H1 (cell line): ENCODE results near the gene HMX1. TPM values are rescaled to one million over a fixed set of nuclear protein-coding genes. Genes with fewer than 3 reads are reported as not detected.
A peak's percentile ranks its signal among the peaks of the same experiment; 100 is the strongest.

Source experiments
- BACH1 ChIP-seq: IDR thresholded peaks from 2 replicates; pipeline ENCODE4 v1.6.1; 2012; ENCODE audit warnings: low read length, improper control_type of control experiment
- FOSL1 ChIP-seq: IDR thresholded peaks from 2 replicates; pipeline ENCODE4 v1.6.1; 2011; ENCODE audit warnings: mild to moderate bottlenecking, low read depth, low read length, moderate library complexity; ENCODE audit not compliant: insufficient read depth
- SAP30 ChIP-seq: fragments of 300-600 bp; sonication (generic); IDR thresholded peaks from 2 replicates; pipeline ENCODE4 v1.7.1; 2012; ENCODE audit warnings: low read length, moderate library complexity, mild to moderate bottlenecking, inconsistent platforms; ENCODE audit not compliant: insufficient read depth, insufficient replicate concordance
- SIX5 ChIP-seq: IDR thresholded peaks from 2 replicates; pipeline ENCODE4 v1.6.1; 2011; ENCODE audit warnings: mild to moderate bottlenecking, low read depth, low read length
- SUZ12 ChIP-seq: fragments of 200-600 bp; sonication (generic); IDR thresholded peaks from 2 replicates; pipeline ENCODE4 v1.6.1; 2012; ENCODE audit warnings: mild to moderate bottlenecking, inconsistent platforms, low read length, moderate library complexity, mixed read lengths
- TEAD4 ChIP-seq: IDR thresholded peaks from 2 replicates; pipeline ENCODE4 v1.6.1; 2012; ENCODE audit warnings: low read depth, low read length, inconsistent platforms, mixed read lengths
- polyA plus RNA-seq, 7 experiments: library from polyadenylated mRNA; depleted of rRNA in 3 of 7; stranded (reverse) in 5 of 7; unstranded in 2 of 7; fragments of >200 nt in 5 of 7; fragments of 200-250 nt in 2 of 7; gene quantifications; 1 replicate in 5 of 7; 2 replicates in 1 of 7; 4 replicates in 1 of 7; pipeline versions ENCODE4 v1.2.1 to v1.2.3, GENCODE V29; 2011 to 2013; ENCODE audit warnings: missing spikeins in 2 of 7, mixed read lengths in 2 of 7
- total RNA-seq: library from RNA; stranded (reverse); fragmentation: NEBNext Ultra II Directional; extraction: Animal tissue kit (Norgen Biotek cat#: 25700); gene quantifications from 2 replicates; pipeline ENCODE4 v1.2.1, GENCODE V29; 2021

HMX1 gene
- total and polyA plus RNA-seq, 2 of the 8 experiments (the other 6 are each of a cell fraction or from before 2014, with no cell fraction given), result 0.26 TPM; not detected in 1

- peak; percentile 92 for TF ChIP-seq SUZ12
- TF ChIP-seq SAP30, result no peak
- TF ChIP-seq TEAD4, result no peak
- TF ChIP-seq BACH1, result no peak
- TF ChIP-seq FOSL1, result no peak
- no peak for TF ChIP-seq SIX5
Observed at GRCh38 chr4:8857766-8858700, 13.6 kb downstream of the HMX1 start (continued).
